Islet precursor cell (in vitro differentiated cells): ENCODE measurements around the gene HS3ST3A1.
"Not testable (repeated sequence)": the region's sequence is repeated elsewhere in the genome, so short reads cannot be mapped to it uniquely, and the experiment has no call there.

Experiments
- DNase-seq: peaks from one replicate; pipeline ENCODE4 v3.0.0-alpha.2; 2018

Gene HS3ST3A1

GRCh38 chr17:13569398-13570123 lies 32.2 kb downstream of the HS3ST3A1 start:
- DNase-seq = peak; percentile 83

- peak; percentile 72 for DNase-seq
Measured at GRCh38 chr17:13568582-13569397, 32.9 kb downstream of the HS3ST3A1 start.

- DNase-seq = no peak
Measured at GRCh38 chr17:13563866-13564265, 37.9 kb downstream of the HS3ST3A1 start.

- DNase-seq = peak; percentile 95
Measured at GRCh38 chr17:13562271-13562800, 39.4 kb downstream of the HS3ST3A1 start.

- peak; percentile 61 for DNase-seq
Measured at GRCh38 chr17:13561606-13562270, 40.0 kb downstream of the HS3ST3A1 start.

GRCh38 chr17:13560935-13561334 lies 40.8 kb downstream of the HS3ST3A1 start:
- DNase-seq = peak; percentile 74

- no peak for DNase-seq
Measured at GRCh38 chr17:13558588-13558987, 43.1 kb downstream of the HS3ST3A1 start.

- DNase-seq = no peak
Measured at GRCh38 chr17:13557077-13557476, 44.7 kb downstream of the HS3ST3A1 start.

GRCh38 chr17:13554231-13554630 lies 47.5 kb downstream of the HS3ST3A1 start:
- no peak for DNase-seq

- DNase-seq = no peak
Measured at GRCh38 chr17:13550291-13550690, 51.4 kb downstream of the HS3ST3A1 start.

- not testable (repeated sequence) for DNase-seq
Measured at GRCh38 chr17:13548576-13548975, 53.2 kb downstream of the HS3ST3A1 start.

GRCh38 chr17:13546851-13547250 lies 54.9 kb downstream of the HS3ST3A1 start:
- no peak for DNase-seq

GRCh38 chr17:13545941-13546340 lies 55.8 kb downstream of the HS3ST3A1 start:
- no peak for DNase-seq

GRCh38 chr17:13544765-13545164 lies 57.0 kb downstream of the HS3ST3A1 start:
- DNase-seq = no peak

GRCh38 chr17:13544292-13544691 lies 57.4 kb downstream of the HS3ST3A1 start:
- DNase-seq = peak; percentile 99

GRCh38 chr17:13542636-13543035 lies 59.1 kb downstream of the HS3ST3A1 start:
- DNase-seq = peak; percentile 66

- DNase-seq = no peak
Measured at GRCh38 chr17:13541032-13541480, 60.7 kb downstream of the HS3ST3A1 start.

- DNase-seq = no peak
Measured at GRCh38 chr17:13540546-13540945, 61.2 kb downstream of the HS3ST3A1 start.

GRCh38 chr17:13539421-13539820 lies 62.3 kb downstream of the HS3ST3A1 start:
- DNase-seq = no peak

GRCh38 chr17:13538841-13539411 lies 62.8 kb downstream of the HS3ST3A1 start:
- no peak for DNase-seq

- DNase-seq = no peak
Measured at GRCh38 chr17:13537871-13538643, 63.7 kb downstream of the HS3ST3A1 start.

- no peak for DNase-seq
Measured at GRCh38 chr17:13537167-13537731, 64.5 kb downstream of the HS3ST3A1 start.
